ENCODE measurements around the gene LYAR. TPM values are rescaled to one million over a fixed set of nuclear protein-coding genes. Genes with fewer than 3 reads are reported as not detected.
A peak's percentile ranks its signal among the peaks of the same experiment; 100 is the strongest.

Gene LYAR
- total and polyA plus RNA-seq, 2 of the 13 experiments (the other 11 are each of a cell fraction or from before 2014, with no cell fraction given): 7.8 to 94.2 TPM

- TF ChIP-seq ZNF572 (CRISPR knock-in tag; IDR thresholded peaks at IDR 0.05) (no peak), PRDM10 (CRISPR knock-in tag; IDR thresholded peaks at IDR 0.05; ENCODE audit: low read depth) (no peak; the same call in 1 of the 2 replicates), ZBTB33 (CRISPR knock-in tag; IDR thresholded peaks at IDR 0.05) (peak; percentile 47; the same call in 1 of the 2 replicates), ZNF883 (CRISPR knock-in tag; IDR thresholded peaks at IDR 0.05; ENCODE audit: not compliant biosample characterization) (peak; percentile 42), TAF1 (CRISPR knock-in tag; IDR thresholded peaks at IDR 0.05) (peak; percentile 98), NFKBIZ (CRISPR knock-in tag; IDR thresholded peaks at IDR 0.05) (0 out of 2 replicates have a peak, but pooled peaks have one; percentile 61), SIX4 (CRISPR knock-in tag; IDR thresholded peaks at IDR 0.05) (no peak; the same call in 1 of the 2 replicates), TFDP2 (CRISPR knock-in tag; IDR thresholded peaks at IDR 0.05) (peak; percentile 50; the same call in 1 of the 2 replicates), ZFAT (CRISPR knock-in tag; conservative IDR thresholded peaks at IDR 0.05) (no peak), ZNF33B (CRISPR knock-in tag; IDR thresholded peaks at IDR 0.05) (no peak), ZNF709 (CRISPR knock-in tag; IDR thresholded peaks at IDR 0.05) (peak; percentile 34; the same call in 1 of the 2 replicates)
- TF ChIP-seq, protein P1, sequence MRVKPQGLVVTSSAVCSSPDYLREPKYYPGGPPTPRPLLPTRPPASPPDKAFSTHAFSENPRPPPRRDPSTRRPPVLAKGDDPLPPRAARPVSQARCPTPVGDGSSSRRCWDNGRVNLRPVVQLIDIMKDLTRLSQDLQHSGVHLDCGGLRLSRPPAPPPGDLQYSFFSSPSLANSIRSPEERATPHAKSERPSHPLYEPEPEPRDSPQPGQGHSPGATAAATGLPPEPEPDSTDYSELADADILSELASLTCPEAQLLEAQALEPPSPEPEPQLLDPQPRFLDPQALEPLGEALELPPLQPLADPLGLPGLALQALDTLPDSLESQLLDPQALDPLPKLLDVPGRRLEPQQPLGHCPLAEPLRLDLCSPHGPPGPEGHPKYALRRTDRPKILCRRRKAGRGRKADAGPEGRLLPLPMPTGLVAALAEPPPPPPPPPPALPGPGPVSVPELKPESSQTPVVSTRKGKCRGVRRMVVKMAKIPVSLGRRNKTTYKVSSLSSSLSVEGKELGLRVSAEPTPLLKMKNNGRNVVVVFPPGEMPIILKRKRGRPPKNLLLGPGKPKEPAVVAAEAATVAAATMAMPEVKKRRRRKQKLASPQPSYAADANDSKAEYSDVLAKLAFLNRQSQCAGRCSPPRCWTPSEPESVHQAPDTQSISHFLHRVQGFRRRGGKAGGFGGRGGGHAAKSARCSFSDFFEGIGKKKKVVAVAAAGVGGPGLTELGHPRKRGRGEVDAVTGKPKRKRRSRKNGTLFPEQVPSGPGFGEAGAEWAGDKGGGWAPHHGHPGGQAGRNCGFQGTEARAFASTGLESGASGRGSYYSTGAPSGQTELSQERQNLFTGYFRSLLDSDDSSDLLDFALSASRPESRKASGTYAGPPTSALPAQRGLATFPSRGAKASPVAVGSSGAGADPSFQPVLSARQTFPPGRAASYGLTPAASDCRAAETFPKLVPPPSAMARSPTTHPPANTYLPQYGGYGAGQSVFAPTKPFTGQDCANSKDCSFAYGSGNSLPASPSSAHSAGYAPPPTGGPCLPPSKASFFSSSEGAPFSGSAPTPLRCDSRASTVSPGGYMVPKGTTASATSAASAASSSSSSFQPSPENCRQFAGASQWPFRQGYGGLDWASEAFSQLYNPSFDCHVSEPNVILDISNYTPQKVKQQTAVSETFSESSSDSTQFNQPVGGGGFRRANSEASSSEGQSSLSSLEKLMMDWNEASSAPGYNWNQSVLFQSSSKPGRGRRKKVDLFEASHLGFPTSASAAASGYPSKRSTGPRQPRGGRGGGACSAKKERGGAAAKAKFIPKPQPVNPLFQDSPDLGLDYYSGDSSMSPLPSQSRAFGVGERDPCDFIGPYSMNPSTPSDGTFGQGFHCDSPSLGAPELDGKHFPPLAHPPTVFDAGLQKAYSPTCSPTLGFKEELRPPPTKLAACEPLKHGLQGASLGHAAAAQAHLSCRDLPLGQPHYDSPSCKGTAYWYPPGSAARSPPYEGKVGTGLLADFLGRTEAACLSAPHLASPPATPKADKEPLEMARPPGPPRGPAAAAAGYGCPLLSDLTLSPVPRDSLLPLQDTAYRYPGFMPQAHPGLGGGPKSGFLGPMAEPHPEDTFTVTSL (CRISPR knock-in tag; IDR thresholded peaks at IDR 0.05; ENCODE audit: borderline replicate concordance): peak; percentile 60
- TF ChIP-seq, protein P2, sequence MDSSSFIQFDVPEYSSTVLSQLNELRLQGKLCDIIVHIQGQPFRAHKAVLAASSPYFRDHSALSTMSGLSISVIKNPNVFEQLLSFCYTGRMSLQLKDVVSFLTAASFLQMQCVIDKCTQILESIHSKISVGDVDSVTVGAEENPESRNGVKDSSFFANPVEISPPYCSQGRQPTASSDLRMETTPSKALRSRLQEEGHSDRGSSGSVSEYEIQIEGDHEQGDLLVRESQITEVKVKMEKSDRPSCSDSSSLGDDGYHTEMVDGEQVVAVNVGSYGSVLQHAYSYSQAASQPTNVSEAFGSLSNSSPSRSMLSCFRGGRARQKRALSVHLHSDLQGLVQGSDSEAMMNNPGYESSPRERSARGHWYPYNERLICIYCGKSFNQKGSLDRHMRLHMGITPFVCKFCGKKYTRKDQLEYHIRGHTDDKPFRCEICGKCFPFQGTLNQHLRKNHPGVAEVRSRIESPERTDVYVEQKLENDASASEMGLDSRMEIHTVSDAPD (CRISPR knock-in tag; IDR thresholded peaks at IDR 0.05): no peak; the same call in 1 of the 2 replicates
These were observed 41.7 kb downstream of the LYAR start, which contains the start of gene TMEM128 (continued) for GRCh38 chr4:4248029-4248884.

All from HepG2 (cell line).